T-cell (primary cell): Measurements from ENCODE around the gene SMURF2. TPM values are rescaled to one million over a fixed set of nuclear protein-coding genes. Genes with fewer than 3 reads are reported as not detected.

ENCODE experiments used
- ATAC-seq, 4 experiments: fragments of 200-7000 bp in 3 of 4; fragments of 150-1000 bp in 1 of 4; cut with Tn5 transposase; replicated peaks in 1 of 4; 1 replicate in 3 of 4; 2 replicates in 1 of 4; pipeline ENCODE4 v1.10.0; 2021; ENCODE audit warnings: moderate library complexity in 3 of 4, mild to moderate bottlenecking in 2 of 4, moderate number of reproducible peaks in 1 of 4
- CTCF ChIA-PET, 2 donors: fragments of 300-600 bp; sonication (Branson Sonifier 250); formaldehyde crosslinking; loops; one replicate each; lab custom pipeline; 2022; ENCODE audit warnings: antibody characterized with exemption in 2 of 2; lab: Charles Lee
- POLR2A ChIA-PET, 2 donors: fragments of 300-600 bp; sonication (Branson Sonifier 250); formaldehyde crosslinking; loops; one replicate each; lab custom pipeline; 2022; ENCODE audit warnings: antibody characterized with exemption in 2 of 2; lab: Charles Lee
- DNase-seq, 35 experiments: peaks; one replicate each; pipeline versions ENCODE4 v3.0.0 to v3.0.0-alpha.2; 2013 to 2023
- H3K27ac ChIP-seq: one replicate; pipeline ENCODE4 v1.5.1; 2013; ENCODE audit warnings: low read length
- H3K27me3 ChIP-seq, 2 experiments: replicated peaks in 1 of 2; 1 replicate in 1 of 2; 2 replicates in 1 of 2; pipeline versions ENCODE4 v1.6.1 to v1.7.0; 2013; ENCODE audit warnings: low read length in 1 of 2, mixed read lengths in 1 of 2; ENCODE audit not compliant: control insufficient read depth in 2 of 2, insufficient read depth in 2 of 2; ENCODE audit errors: extremely low read depth in 1 of 2
- H3K36me3 ChIP-seq, 2 donors: 1 replicate in 1 of 2; 2 replicates in 1 of 2; pipeline versions ENCODE4 v1.6.1 to v1.7.0; 2013; ENCODE audit warnings: low read length in 1 of 2; ENCODE audit not compliant: control insufficient read depth in 2 of 2, insufficient read depth in 1 of 2; ENCODE audit errors: extremely low read depth in 1 of 2
- H3K4me1 ChIP-seq, 2 experiments: 1 replicate in 1 of 2; 2 replicates in 1 of 2; pipeline versions ENCODE4 v1.6.1 to v1.7.0; 2013; ENCODE audit warnings: low read length in 2 of 2, mixed read lengths in 1 of 2; ENCODE audit not compliant: insufficient read depth in 2 of 2, control insufficient read depth in 1 of 2; ENCODE audit errors: extremely low read depth in 1 of 2
- H3K4me3 ChIP-seq, 2 donors: 1 replicate in 1 of 2; 2 replicates in 1 of 2; pipeline versions ENCODE4 v1.5.1 to v1.7.0; 2013; ENCODE audit warnings: mild to moderate bottlenecking in 2 of 2, low read length in 1 of 2, moderate library complexity in 1 of 2; ENCODE audit not compliant: control insufficient read depth in 1 of 2; ENCODE audit errors: extremely low read depth in 1 of 2
- H3K9me3 ChIP-seq: 2 replicates; pipeline ENCODE4 v1.7.0; 2013
- H3K27ac Mint-ChIP-seq, 2 donors: one replicate each; pipeline ENCODE4 v1.8.0; 2020 to 2021; ENCODE audit warnings: mild to moderate bottlenecking in 2 of 2, mixed read lengths in 2 of 2
- H3K27me3 Mint-ChIP-seq, 2 donors: one replicate each; pipeline ENCODE4 v1.8.0; 2021 to 2022; ENCODE audit warnings: mixed read lengths in 2 of 2
- H3K36me3 Mint-ChIP-seq: one replicate; pipeline ENCODE4 v1.8.0; 2021; ENCODE audit warnings: mixed read lengths
- H3K4me1 Mint-ChIP-seq, 3 donors: one replicate each; pipeline ENCODE4 v1.8.0; 2020 to 2022; ENCODE audit warnings: mixed read lengths in 3 of 3, mild to moderate bottlenecking in 1 of 3
- H3K4me3 Mint-ChIP-seq, 3 donors: one replicate each; pipeline ENCODE4 v1.8.0; 2020 to 2022; ENCODE audit warnings: mild to moderate bottlenecking in 3 of 3, mixed read lengths in 3 of 3, moderate library complexity in 3 of 3
- H3K9me3 Mint-ChIP-seq, 3 donors: one replicate each; pipeline ENCODE4 v1.8.0; 2020 to 2022; ENCODE audit warnings: mixed read lengths in 3 of 3
- WGBS: methylation state at CpG from one replicate; pipeline ENCODE4 v1.1.5; 2013; ENCODE audit warnings: missing lambda C conversion rate; ENCODE audit not compliant: insufficient coverage; 5-methylcytosine and 5-hydroxymethylcytosine counted together
- total RNA-seq, 35 experiments: library from RNA in 6 of 35; stranded (reverse) in 6 of 35; fragments of 120-200 nt in 1 of 35; gene quantifications; one replicate each; pipeline versions ENCODE4 v1.2.1 to v1.2.4 and lab custom pipeline; 2013 to 2026

Gene SMURF2
- total RNA-seq, 5 donors from 2014 or later (not counting 1 experiment from before 2014, with no cell fraction given): 27.4 to 36.6 (median 34.8) TPM

DNA sequence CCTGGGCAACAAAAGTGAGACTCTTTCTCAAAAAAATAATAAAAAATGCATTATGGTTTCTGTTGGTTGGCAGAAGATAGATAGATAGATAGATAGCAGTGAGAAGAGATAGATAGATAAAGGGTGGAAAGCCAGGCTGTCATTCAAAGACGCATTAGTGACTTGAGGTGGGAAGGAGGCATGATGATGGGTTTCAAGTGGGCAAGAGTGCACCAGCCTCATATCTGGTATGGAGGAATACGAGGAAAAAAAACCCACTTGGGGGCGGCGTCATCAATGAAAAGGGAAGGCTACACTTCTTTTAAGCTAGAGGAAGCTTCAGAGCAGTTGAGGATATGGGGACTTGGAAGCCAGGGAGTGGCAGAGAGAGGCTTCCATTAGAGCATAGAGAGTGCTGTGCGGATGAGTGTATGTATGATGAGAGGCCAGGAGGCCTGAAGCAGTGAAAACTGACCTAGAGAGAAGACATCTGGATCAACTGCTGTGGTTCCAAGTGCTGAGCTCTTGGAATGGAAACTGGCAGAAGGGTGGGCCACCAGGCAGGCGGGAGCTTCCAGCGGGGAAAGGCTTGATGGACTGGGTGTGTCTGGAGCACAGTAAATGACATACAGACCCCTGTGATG is 123.5 kb downstream of the SMURF2 start:
- no peaks in the 10 kb centered on the region for H3K4me1 ChIP-seq
- Mint-ChIP-seq H3K4me3 (no peak overlapping the region), H3K27ac (peak overlapping the region; percentile 33 to 61), H3K36me3 (peaks cover 39% of the 10 kb centered on the region), H3K27me3 (no peaks in the 10 kb centered on the region), H3K9me3 (no peaks in the 10 kb centered on the region), H3K4me1 (peaks cover 0 to 6% (median 0%) of the 10 kb centered on the region in 3 donors)
- peaks cover 12 to 69% of the 10 kb centered on the region in 2 donors for H3K36me3 ChIP-seq
- ATAC-seq (no peak), DNase-seq (no peak)
- H3K4me3 ChIP-seq: no peak overlapping the region
- H3K9me3 ChIP-seq: no peaks in the 10 kb centered on the region
- no peaks in the 10 kb centered on the region for H3K27me3 ChIP-seq
- WGBS: 100% methylated on average over 6 of the region's 7 CpGs
- H3K27ac ChIP-seq: no peak overlapping the region
- POLR2A ChIA-PET: interaction anchor here in 1 of 2 donors (0.6 to 0.9 kb wide), 4 partner anchors 9 to 170 kb away, joined by 3 read pairs; no protein-coding TSS in a partner anchor
- CTCF ChIA-PET: no interaction called here

DNA sequence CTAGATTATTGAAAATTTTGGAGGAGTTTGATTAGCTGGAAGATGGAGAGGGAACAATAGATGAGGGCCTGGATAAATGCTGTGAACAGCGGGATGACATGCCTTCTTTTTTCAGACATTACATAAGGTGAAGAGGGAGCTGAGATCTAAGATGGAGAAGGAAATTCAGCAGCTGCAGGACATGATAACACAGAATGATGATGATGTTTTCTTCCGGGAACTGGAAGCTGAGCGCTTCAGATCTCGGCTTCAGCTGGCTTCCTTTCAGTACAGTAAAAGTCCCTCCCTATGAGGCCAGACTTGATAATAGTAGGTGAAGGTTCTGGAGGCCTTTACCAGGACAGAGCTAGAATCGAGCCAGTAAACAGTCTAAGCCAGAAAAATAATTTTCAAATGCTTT is 124.6 kb downstream of the SMURF2 start:
- Mint-ChIP-seq H3K36me3 (peaks cover 44% of the 10 kb centered on the region), H3K4me1 (peaks cover 0 to 6% (median 0%) of the 10 kb centered on the region in 3 donors), H3K9me3 (no peaks in the 10 kb centered on the region), H3K27me3 (no peaks in the 10 kb centered on the region), H3K4me3 (no peak overlapping the region), H3K27ac (peak overlapping the region in 1 of 2 donors; percentile 56)
- no peak overlapping the region for H3K27ac ChIP-seq
- CTCF ChIA-PET: interaction anchor here (0.5 to 0.6 kb wide), 2 partner anchors 146 to 238 kb away, joined by 3 read pairs; no protein-coding TSS in a partner anchor
- H3K9me3 ChIP-seq: no peaks in the 10 kb centered on the region
- no CpG with 5 or more reads among the region's 5 CpGs for WGBS
- POLR2A ChIA-PET: no interaction called here
- H3K4me1 ChIP-seq: no peaks in the 10 kb centered on the region
- ATAC-seq (no peak), DNase-seq (no peak)
- H3K27me3 ChIP-seq: no peaks in the 10 kb centered on the region
- H3K36me3 ChIP-seq: peaks cover 12 to 75% of the 10 kb centered on the region in 2 donors
- no peak overlapping the region for H3K4me3 ChIP-seq

DNA sequence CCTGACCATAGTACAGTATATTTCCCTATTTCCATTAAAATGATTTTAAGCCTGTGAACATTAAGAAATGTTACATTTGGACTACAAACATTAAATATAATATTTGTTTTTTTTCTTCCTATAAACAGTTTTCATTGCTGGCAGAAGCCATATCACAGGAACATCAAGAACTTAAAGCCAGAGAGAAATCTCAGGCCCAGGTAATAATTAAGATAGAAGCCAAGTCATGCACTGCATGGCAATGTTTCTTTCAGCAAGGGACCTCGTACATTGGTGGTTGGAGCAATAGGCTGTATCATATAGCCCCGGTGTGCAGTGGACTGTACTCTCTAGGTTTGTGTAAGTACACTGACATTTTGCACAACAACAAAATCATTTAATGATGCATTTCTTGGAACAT is 125.2 kb downstream of the SMURF2 start:
- Mint-ChIP-seq H3K36me3 (peaks cover 47% of the 10 kb centered on the region), H3K27ac (peak overlapping the region in 1 of 2 donors; percentile 56), H3K9me3 (no peaks in the 10 kb centered on the region), H3K4me3 (no peak overlapping the region), H3K27me3 (no peaks in the 10 kb centered on the region), H3K4me1 (peaks cover 0 to 6% (median 0%) of the 10 kb centered on the region in 3 donors)
- peaks cover 12 to 78% of the 10 kb centered on the region in 2 donors for H3K36me3 ChIP-seq
- WGBS: no CpG with 5 or more reads among the region's 2 CpGs
- ChIA-PET CTCF (no interaction called here), POLR2A (no interaction called here)
- no peak overlapping the region for H3K27ac ChIP-seq
- no peaks in the 10 kb centered on the region for H3K27me3 ChIP-seq
- no peaks in the 10 kb centered on the region for H3K4me1 ChIP-seq
- H3K9me3 ChIP-seq: no peaks in the 10 kb centered on the region
- ATAC-seq (no peak), DNase-seq (no peak)
- H3K4me3 ChIP-seq: no peak overlapping the region

DNA sequence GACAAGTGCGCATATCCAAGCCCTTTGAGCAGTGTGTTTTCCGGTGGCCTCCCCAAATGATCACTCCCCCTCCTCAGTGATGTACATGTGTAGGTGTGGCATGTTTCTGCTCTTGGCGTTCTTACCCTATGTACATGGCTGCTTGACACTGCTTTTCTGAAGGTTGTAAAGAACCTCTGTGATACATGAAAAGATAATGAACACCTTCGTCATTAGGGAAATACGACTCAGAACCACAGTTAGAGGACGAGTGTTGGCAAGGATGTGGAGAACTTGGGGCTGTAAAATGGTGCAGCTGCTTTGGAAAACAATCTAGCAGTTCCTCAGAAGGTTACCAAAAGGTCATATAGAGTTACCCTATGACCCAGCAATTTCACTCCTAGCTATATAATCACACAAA is 126.8 kb downstream of the SMURF2 start:
- Histone ChIP-seq H3K27me3 (no peaks in the 10 kb centered on the region), H3K4me1 (no peaks in the 10 kb centered on the region), H3K27ac (no peak overlapping the region), H3K4me3 (no peak overlapping the region), H3K36me3 (peaks cover 12 to 87% of the 10 kb centered on the region in 2 donors), H3K9me3 (no peaks in the 10 kb centered on the region)
- Mint-ChIP-seq H3K9me3 (no peaks in the 10 kb centered on the region), H3K36me3 (peaks cover 53% of the 10 kb centered on the region), H3K27me3 (no peaks in the 10 kb centered on the region), H3K4me1 (peaks cover 0 to 6% (median 0%) of the 10 kb centered on the region in 3 donors), H3K27ac (no peak overlapping the region), H3K4me3 (no peak overlapping the region)
- DNase-seq (no peak), ATAC-seq (no peak)
- CTCF ChIA-PET: no interaction called here
- 87% methylated on average over 3 of the region's 6 CpGs for WGBS
- POLR2A ChIA-PET: no interaction called here

DNA sequence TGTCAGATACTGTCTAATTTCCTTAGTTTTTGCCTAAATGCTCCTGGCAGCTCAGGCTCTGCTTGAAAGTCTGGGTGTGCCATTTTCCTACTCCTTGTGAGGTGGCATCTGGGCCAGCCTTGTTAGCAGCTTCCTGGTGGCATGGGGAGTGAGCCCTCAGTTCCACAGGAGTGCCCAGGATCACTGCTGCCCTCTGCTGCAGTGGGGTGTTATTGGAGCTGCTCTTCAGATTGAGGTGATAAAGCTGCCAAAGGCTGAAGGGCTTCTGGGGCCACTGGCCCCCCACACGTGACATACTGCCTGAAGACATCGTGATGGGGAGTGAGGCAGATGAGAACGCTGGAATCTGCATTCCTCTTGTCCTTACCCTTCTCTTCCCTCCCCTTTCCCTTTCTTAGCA is 127.9 kb downstream of the SMURF2 start:
- peak overlapping the region; percentile 13 to 42 for H3K27ac Mint-ChIP-seq
- H3K36me3 Mint-ChIP-seq: peaks cover 61% of the 10 kb centered on the region
- H3K36me3 ChIP-seq: peaks cover 12 to 94% of the 10 kb centered on the region in 2 donors
- POLR2A ChIA-PET: interaction anchor here in 1 of 2 donors (0.5 to 0.9 kb wide), 2 partner anchors 29 to 35 kb away, joined by 3 to 4 read pairs; no protein-coding TSS in a partner anchor
- ATAC-seq (peak in 2 of 4 experiments; percentile 23 to 46), DNase-seq (peak in 4 of 35 experiments; percentile 1 to 22 (median 4))
- H3K27ac ChIP-seq: no peak overlapping the region
- H3K27me3 ChIP-seq: no peaks in the 10 kb centered on the region
- no peaks in the 10 kb centered on the region for H3K27me3 Mint-ChIP-seq
- H3K4me3 Mint-ChIP-seq: no peak overlapping the region
- H3K4me1 ChIP-seq: no peaks in the 10 kb centered on the region
- no CpG with 5 or more reads among the region's 3 CpGs for WGBS
- H3K4me3 ChIP-seq: no peak overlapping the region
- peaks cover 0 to 6% (median 0%) of the 10 kb centered on the region in 3 donors for H3K4me1 Mint-ChIP-seq
- CTCF ChIA-PET: no interaction called here
- no peaks in the 10 kb centered on the region for H3K9me3 ChIP-seq
- H3K9me3 Mint-ChIP-seq: no peaks in the 10 kb centered on the region

DNA sequence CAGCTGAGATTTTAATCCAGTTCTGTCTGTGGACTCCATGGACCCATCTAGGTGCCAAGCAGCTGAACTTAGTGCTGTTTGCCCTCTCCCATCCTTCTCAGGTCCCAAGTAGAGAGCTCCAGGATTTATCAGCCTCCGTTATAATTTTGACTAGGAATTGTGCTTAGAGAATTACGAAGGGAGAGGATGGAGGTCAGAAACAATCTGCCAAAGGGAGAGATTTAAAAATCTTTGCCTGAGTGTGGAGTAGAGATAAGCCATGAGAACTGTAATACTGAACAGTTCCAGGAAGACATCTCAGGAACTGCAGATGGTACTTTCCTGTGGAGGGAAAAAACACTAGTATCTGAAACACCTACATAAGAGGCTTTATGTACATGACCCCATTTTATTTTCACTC is 128.3 kb downstream of the SMURF2 start:
- ATAC-seq (no peak), DNase-seq (no peak)
- H3K4me3 ChIP-seq: no peak overlapping the region
- no peaks in the 10 kb centered on the region for H3K4me1 ChIP-seq
- no peaks in the 10 kb centered on the region for H3K9me3 ChIP-seq
- no peak overlapping the region for H3K4me3 Mint-ChIP-seq
- no peaks in the 10 kb centered on the region for H3K27me3 ChIP-seq
- ChIA-PET POLR2A (interaction anchor here in 1 of 2 donors (0.5 to 1.2 kb wide), 4 partner anchors 17 to 35 kb away, joined by 3 to 14 read pairs (median 4); partner anchors contain the start of gene CEP95), CTCF (interaction anchor here in 1 of 2 donors (0.6 to 1.0 kb wide), 2 partner anchors 42 to 203 kb away, joined by 3 to 8 read pairs; no protein-coding TSS in a partner anchor)
- H3K27me3 Mint-ChIP-seq: no peaks in the 10 kb centered on the region
- H3K36me3 ChIP-seq: peaks cover 9 to 94% of the 10 kb centered on the region in 2 donors
- H3K36me3 Mint-ChIP-seq: peaks cover 65% of the 10 kb centered on the region
- WGBS: no CpG with 5 or more reads among the region's 2 CpGs
- H3K9me3 Mint-ChIP-seq: no peaks in the 10 kb centered on the region
- H3K4me1 Mint-ChIP-seq: peaks cover 0 to 2% (median 0%) of the 10 kb centered on the region in 3 donors
- no peak overlapping the region for H3K27ac ChIP-seq
- H3K27ac Mint-ChIP-seq: peak overlapping the region; percentile 42 to 49
